Measurements from ENCODE around the gene GPHN. TPM values are rescaled to one million over a fixed set of nuclear protein-coding genes. Genes with fewer than 3 reads are reported as not detected.
A peak's percentile ranks its signal among the peaks of the same experiment; 100 is the strongest.

GPHN gene
- total and polyA plus RNA-seq, 2 experiments from 2014 or later: 15.1 to 20.1 TPM

DNA sequence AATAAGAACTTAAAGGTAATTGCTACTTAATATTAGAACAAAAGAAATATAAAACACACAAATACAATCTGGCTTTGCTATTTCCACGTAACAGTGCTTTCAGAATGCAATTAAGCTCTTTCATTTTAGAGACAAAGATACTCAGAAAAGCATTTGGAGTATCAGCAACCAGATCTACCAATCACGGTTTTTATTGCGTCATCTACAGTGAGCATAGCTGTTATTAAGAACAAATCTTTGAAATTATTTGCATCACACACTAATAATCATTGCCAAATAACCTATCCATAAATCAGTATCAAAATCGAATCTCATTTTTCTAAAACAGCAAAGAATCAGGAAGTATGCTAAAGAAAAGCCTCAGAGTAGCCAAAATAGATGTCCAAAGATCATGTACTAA, 654.4 kb downstream of the GPHN start:
- no peak overlapping the region for H3K27ac ChIP-seq
- no peaks in the 10 kb centered on the region for H3K4me1 ChIP-seq (ENCODE audit: low read depth)
- no peaks in the 10 kb centered on the region for H3K36me3 ChIP-seq
- H3K27me3 ChIP-seq: no peaks in the 10 kb centered on the region
- H3K9me3 ChIP-seq (ENCODE audit: low read depth): no peaks in the 10 kb centered on the region
- no peak for DNase-seq (ENCODE audit: low read depth in 1 of 2, low spot score in 1 of 2)
- no peak overlapping the region for H3K4me3 ChIP-seq
- TF ChIP-seq, protein P1, sequence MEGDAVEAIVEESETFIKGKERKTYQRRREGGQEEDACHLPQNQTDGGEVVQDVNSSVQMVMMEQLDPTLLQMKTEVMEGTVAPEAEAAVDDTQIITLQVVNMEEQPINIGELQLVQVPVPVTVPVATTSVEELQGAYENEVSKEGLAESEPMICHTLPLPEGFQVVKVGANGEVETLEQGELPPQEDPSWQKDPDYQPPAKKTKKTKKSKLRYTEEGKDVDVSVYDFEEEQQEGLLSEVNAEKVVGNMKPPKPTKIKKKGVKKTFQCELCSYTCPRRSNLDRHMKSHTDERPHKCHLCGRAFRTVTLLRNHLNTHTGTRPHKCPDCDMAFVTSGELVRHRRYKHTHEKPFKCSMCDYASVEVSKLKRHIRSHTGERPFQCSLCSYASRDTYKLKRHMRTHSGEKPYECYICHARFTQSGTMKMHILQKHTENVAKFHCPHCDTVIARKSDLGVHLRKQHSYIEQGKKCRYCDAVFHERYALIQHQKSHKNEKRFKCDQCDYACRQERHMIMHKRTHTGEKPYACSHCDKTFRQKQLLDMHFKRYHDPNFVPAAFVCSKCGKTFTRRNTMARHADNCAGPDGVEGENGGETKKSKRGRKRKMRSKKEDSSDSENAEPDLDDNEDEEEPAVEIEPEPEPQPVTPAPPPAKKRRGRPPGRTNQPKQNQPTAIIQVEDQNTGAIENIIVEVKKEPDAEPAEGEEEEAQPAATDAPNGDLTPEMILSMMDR (IDR thresholded peaks at IDR 0.05; ENCODE audit: low read depth, low read length): no peak

DNA sequence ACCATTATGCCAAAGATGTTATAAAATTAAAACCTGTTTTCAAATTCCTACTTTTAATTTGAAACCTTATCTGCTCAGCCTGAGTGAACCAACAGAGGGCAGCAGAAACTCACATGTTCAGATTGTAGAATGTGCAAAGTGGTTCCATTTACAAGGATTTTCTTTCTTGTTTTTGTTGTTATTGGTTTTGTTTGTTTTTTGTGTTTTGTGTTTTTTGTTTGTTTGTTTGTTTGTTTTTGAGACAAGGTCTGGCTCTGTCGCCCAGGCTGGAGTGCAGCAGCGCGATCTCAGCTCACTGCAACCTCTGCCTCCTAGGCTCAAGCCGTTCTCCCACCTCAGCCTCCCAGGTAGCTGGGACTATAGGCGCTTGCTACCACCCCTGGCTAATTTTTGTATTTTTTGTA, 658.5 kb downstream of the GPHN start:
- Histone ChIP-seq H3K4me1 (ENCODE audit: low read depth) (no peaks in the 10 kb centered on the region), H3K27me3 (no peaks in the 10 kb centered on the region), H3K4me3 (no peak overlapping the region), H3K27ac (no peak overlapping the region), H3K36me3 (no peaks in the 10 kb centered on the region), H3K9me3 (ENCODE audit: low read depth) (no peaks in the 10 kb centered on the region)
- DNase-seq (ENCODE audit: low read depth in 1 of 2, low spot score in 1 of 2): peak; percentile 43 to 66
- TF ChIP-seq, protein P1 (IDR thresholded peaks at IDR 0.05; ENCODE audit: low read depth, low read length): peak; percentile 82

GRCh38 chr14:67167420-67168109, 659.6 kb downstream of the GPHN start:
- H3K9me3 ChIP-seq (ENCODE audit: low read depth): no peaks in the 10 kb centered on the region
- H3K4me3 ChIP-seq: no peak overlapping the region
- TF ChIP-seq, protein P1 (IDR thresholded peaks at IDR 0.05; ENCODE audit: low read depth, low read length): no peak
- DNase-seq (ENCODE audit: low read depth in 1 of 2, low spot score in 1 of 2): peak in 1 of 2 donors; percentile 19
- no peaks in the 10 kb centered on the region for H3K36me3 ChIP-seq
- H3K27me3 ChIP-seq: no peaks in the 10 kb centered on the region
- H3K27ac ChIP-seq: no peak overlapping the region
- H3K4me1 ChIP-seq (ENCODE audit: low read depth): no peaks in the 10 kb centered on the region

- no peak overlapping the region for H3K27ac ChIP-seq
- no peak overlapping the region for H3K4me3 ChIP-seq
- TF ChIP-seq, protein P1 (IDR thresholded peaks at IDR 0.05; ENCODE audit: low read depth, low read length): no peak
- no peaks in the 10 kb centered on the region for H3K36me3 ChIP-seq
- H3K9me3 ChIP-seq (ENCODE audit: low read depth): no peaks in the 10 kb centered on the region
- no peaks in the 10 kb centered on the region for H3K4me1 ChIP-seq (ENCODE audit: low read depth)
- no peak for DNase-seq (ENCODE audit: low read depth in 1 of 2, low spot score in 1 of 2)
- H3K27me3 ChIP-seq: no peaks in the 10 kb centered on the region
Measured at GRCh38 chr14:67168110-67168441, 660.1 kb downstream of the GPHN start.

- Histone ChIP-seq H3K4me3 (no peak overlapping the region), H3K4me1 (ENCODE audit: low read depth) (no peaks in the 10 kb centered on the region), H3K9me3 (ENCODE audit: low read depth) (no peaks in the 10 kb centered on the region), H3K27me3 (no peaks in the 10 kb centered on the region), H3K36me3 (no peaks in the 10 kb centered on the region), H3K27ac (no peak overlapping the region)
- DNase-seq (ENCODE audit: low read depth in 1 of 2, low spot score in 1 of 2): peak in 1 of 2 donors; percentile 25
- TF ChIP-seq, protein P1 (IDR thresholded peaks at IDR 0.05; ENCODE audit: low read depth, low read length): no peak
Measured at GRCh38 chr14:67170660-67171059, 662.7 kb downstream of the GPHN start.

All from cardiac muscle cell (in vitro differentiated cells and primary cell).